ENCODE results near the gene MAGEA9B.
"Not testable (repeated sequence)": the region's sequence is repeated elsewhere in the genome, so short reads cannot be mapped to it uniquely, and the experiment has no call there.

Gene MAGEA9B

GRCh38 chrX:149540131-149540620 lies 47.1 kb downstream of the MAGEA9B start:
- H3K4me3 Mint-ChIP-seq: peak overlapping the region; percentile 91 to 94 (median 92)
- peaks cover 4% of the 10 kb centered on the region for H3K36me3 Mint-ChIP-seq (ENCODE audit: low read depth)
- H3K27me3 Mint-ChIP-seq (ENCODE audit: low read depth): no peaks in the 10 kb centered on the region
- no peak for TF ChIP-seq CTCF (IDR thresholded peaks at IDR 0.05; ENCODE audit: unreplicated experiment in 3 of 3)
- no peaks in the 10 kb centered on the region for H3K4me1 Mint-ChIP-seq
- H3K27ac Mint-ChIP-seq: peak overlapping the region; percentile 95 to 99 (median 98)
- H3K9me3 Mint-ChIP-seq: peaks cover 2% of the 10 kb centered on the region

GRCh38 chrX:149539283-149540130 lies 47.8 kb downstream of the MAGEA9B start:
- Mint-ChIP-seq H3K36me3 (ENCODE audit: low read depth) (peaks cover 4% of the 10 kb centered on the region), H3K4me1 (no peaks in the 10 kb centered on the region), H3K27ac (peak overlapping the region; percentile 90 to 99 (median 95)), H3K27me3 (ENCODE audit: low read depth) (no peaks in the 10 kb centered on the region), H3K9me3 (no peaks in the 10 kb centered on the region), H3K4me3 (peak overlapping the region; percentile 85 to 92 (median 90))
- no peak for TF ChIP-seq CTCF (IDR thresholded peaks at IDR 0.05; ENCODE audit: unreplicated experiment in 3 of 3)

GRCh38 chrX:149537474-149537873 lies 49.8 kb downstream of the MAGEA9B start:
- not testable (repeated sequence) for H3K9me3 Mint-ChIP-seq; H3K4me1 Mint-ChIP-seq; H3K4me3 Mint-ChIP-seq; H3K27me3 Mint-ChIP-seq (ENCODE audit: low read depth); H3K27ac Mint-ChIP-seq; H3K36me3 Mint-ChIP-seq (ENCODE audit: low read depth)

- H3K27ac Mint-ChIP-seq; H3K9me3 Mint-ChIP-seq; H3K4me3 Mint-ChIP-seq; H3K36me3 Mint-ChIP-seq (ENCODE audit: low read depth); H3K27me3 Mint-ChIP-seq (ENCODE audit: low read depth); H3K4me1 Mint-ChIP-seq: not testable (repeated sequence)
These were observed 52.2 kb downstream of the MAGEA9B start for GRCh38 chrX:149534926-149535602.

GRCh38 chrX:149533999-149534398 lies 53.3 kb downstream of the MAGEA9B start:
- H3K36me3 Mint-ChIP-seq (ENCODE audit: low read depth): peaks cover 11% of the 10 kb centered on the region
- H3K27me3 Mint-ChIP-seq (ENCODE audit: low read depth); H3K9me3 Mint-ChIP-seq; H3K27ac Mint-ChIP-seq; H3K4me1 Mint-ChIP-seq; H3K4me3 Mint-ChIP-seq: not testable (repeated sequence)

GRCh38 chrX:149532868-149533267 lies 54.4 kb downstream of the MAGEA9B start:
- H3K27me3 Mint-ChIP-seq (ENCODE audit: low read depth); H3K27ac Mint-ChIP-seq; H3K4me3 Mint-ChIP-seq; H3K9me3 Mint-ChIP-seq; H3K4me1 Mint-ChIP-seq: not testable (repeated sequence)
- H3K36me3 Mint-ChIP-seq (ENCODE audit: low read depth): peaks cover 11% of the 10 kb centered on the region

Data from nephron (organoid).